Measurements from ENCODE around the gene AP1B1.

GRCh38 chr22:29302681-29303465 is 85.5 kb downstream of the AP1B1 start:
- TF ChIP-seq EZH2 (IDR thresholded peaks at IDR 0.05; ENCODE audit: low read length, missing control alignments) (no peak), CTCF (conservative IDR thresholded peaks at IDR 0.05 in 1 of 2, IDR thresholded peaks at IDR 0.05 in 1 of 2; ENCODE audit: low read depth in 1 of 2, low read length in 2 of 2) (no peak)
